Mesodermal cell (in vitro differentiated cells): ENCODE measurements around the gene SNRPN.

Source experiments
- H3K27ac ChIP-seq: 2 replicates; pipeline ENCODE4 v1.7.0; 2013; ENCODE audit warnings: mild to moderate bottlenecking, low read depth, low read length, moderate library complexity; ENCODE audit not compliant: severe bottlenecking
- H3K36me3 ChIP-seq: 2 replicates; pipeline ENCODE4 v1.7.1; 2013; ENCODE audit warnings: mild to moderate bottlenecking, low read length, moderate library complexity; ENCODE audit not compliant: control insufficient read depth, insufficient read depth
- H3K4me1 ChIP-seq: one replicate; pipeline ENCODE4 v1.7.1; 2013; ENCODE audit warnings: mild to moderate bottlenecking, low read length; ENCODE audit not compliant: insufficient read depth, control insufficient read depth, poor library complexity, severe bottlenecking
- H3K4me3 ChIP-seq: 2 replicates; pipeline ENCODE4 v1.7.0; 2013; ENCODE audit warnings: low read length, control low read depth, mild to moderate bottlenecking; ENCODE audit not compliant: insufficient read depth, poor library complexity, severe bottlenecking; ENCODE audit errors: extremely low read depth
- H3K9me3 ChIP-seq: 2 replicates; pipeline ENCODE4 v1.7.1; 2013; ENCODE audit warnings: mild to moderate bottlenecking, low read length, moderate library complexity; ENCODE audit not compliant: control insufficient read depth
- WGBS, 2 experiments: methylation state at CpG; one replicate each; pipeline ENCODE4 v1.1.5; 2013; ENCODE audit warnings: missing lambda C conversion rate in 2 of 2; ENCODE audit not compliant: insufficient coverage in 2 of 2; 5-methylcytosine and 5-hydroxymethylcytosine counted together

The SNRPN gene

GRCh38 chr15:24940236-24940635 is 14.6 kb upstream of the SNRPN start:
- Histone ChIP-seq H3K27ac (no peak overlapping the region), H3K36me3 (peaks cover 7% of the 10 kb centered on the region), H3K9me3 (peaks cover 12% of the 10 kb centered on the region), H3K4me1 (no peaks in the 10 kb centered on the region), H3K4me3 (no peak overlapping the region)
- WGBS, 2 experiments: 53 to 54% methylated on average over 2 of the region's 2 CpGs

- Histone ChIP-seq H3K4me1 (no peaks in the 10 kb centered on the region), H3K27ac (no peak overlapping the region), H3K4me3 (no peak overlapping the region), H3K36me3 (peaks cover 4% of the 10 kb centered on the region), H3K9me3 (peaks cover 7% of the 10 kb centered on the region)
- 71% methylated on average over 1 of the region's 1 CpG; no CpG with 5 or more reads in 1 of the 2 experiments for WGBS, 2 experiments
Measured at GRCh38 chr15:24943361-24943760, 11.4 kb upstream of the SNRPN start.

GRCh38 chr15:24944954-24945353 is 9.8 kb upstream of the SNRPN start:
- H3K4me1 ChIP-seq: no peaks in the 10 kb centered on the region
- no peak overlapping the region for H3K4me3 ChIP-seq
- peaks cover 4% of the 10 kb centered on the region for H3K36me3 ChIP-seq
- peaks cover 7% of the 10 kb centered on the region for H3K9me3 ChIP-seq
- WGBS, 2 experiments: no CpG with 5 or more reads among the region's 1 CpG
- no peak overlapping the region for H3K27ac ChIP-seq

- H3K4me3 ChIP-seq: no peak overlapping the region
- peaks cover 4% of the 10 kb centered on the region for H3K36me3 ChIP-seq
- no peak overlapping the region for H3K27ac ChIP-seq
- H3K4me1 ChIP-seq: no peaks in the 10 kb centered on the region
- WGBS, 2 experiments: 75% methylated on average over 1 of the region's 1 CpG; no CpG with 5 or more reads in 1 of the 2 experiments
- H3K9me3 ChIP-seq: peaks cover 7% of the 10 kb centered on the region
Measured at GRCh38 chr15:24945711-24946110, 9.1 kb upstream of the SNRPN start.

GRCh38 chr15:24948495-24948894 is 6.3 kb upstream of the SNRPN start:
- Histone ChIP-seq H3K4me3 (no peak overlapping the region), H3K27ac (no peak overlapping the region), H3K36me3 (no peaks in the 10 kb centered on the region), H3K9me3 (peaks cover 7% of the 10 kb centered on the region), H3K4me1 (no peaks in the 10 kb centered on the region)
- no CpG with 5 or more reads among the region's 3 CpGs for WGBS, 2 experiments

- H3K4me1 ChIP-seq: no peaks in the 10 kb centered on the region
- peak overlapping the region; percentile 84 for H3K27ac ChIP-seq
- H3K4me3 ChIP-seq: peak overlapping the region; percentile 69
- WGBS, 2 experiments: 41 to 48% methylated on average over 19 to 29 of the region's 31 CpGs
- peaks cover 3% of the 10 kb centered on the region for H3K36me3 ChIP-seq
- no peaks in the 10 kb centered on the region for H3K9me3 ChIP-seq
Measured at GRCh38 chr15:24955531-24955921, 739 bp downstream of the SNRPN start.

- Histone ChIP-seq H3K4me3 (peak overlapping the region; percentile 69), H3K9me3 (no peaks in the 10 kb centered on the region), H3K27ac (peak overlapping the region; percentile 84), H3K4me1 (no peaks in the 10 kb centered on the region), H3K36me3 (peaks cover 3% of the 10 kb centered on the region)
- WGBS, 2 experiments: 67 to 68% methylated on average over 19 to 21 of the region's 28 CpGs
Measured at GRCh38 chr15:24956111-24956838, 1.5 kb downstream of the SNRPN start.

GRCh38 chr15:24957691-24958090 is 2.9 kb downstream of the SNRPN start:
- no peak overlapping the region for H3K27ac ChIP-seq
- H3K4me3 ChIP-seq: peak overlapping the region; percentile 69
- no peaks in the 10 kb centered on the region for H3K4me1 ChIP-seq
- 60 to 61% methylated on average over 1 to 2 of the region's 2 CpGs for WGBS, 2 experiments
- H3K36me3 ChIP-seq: peaks cover 3% of the 10 kb centered on the region
- no peaks in the 10 kb centered on the region for H3K9me3 ChIP-seq

GRCh38 chr15:24961967-24962366 is 7.2 kb downstream of the SNRPN start:
- Histone ChIP-seq H3K4me3 (no peak overlapping the region), H3K4me1 (no peaks in the 10 kb centered on the region), H3K9me3 (peaks cover 4% of the 10 kb centered on the region), H3K27ac (no peak overlapping the region), H3K36me3 (peaks cover 32% of the 10 kb centered on the region)
- 92 to 100% methylated on average over 1 to 2 of the region's 4 CpGs for WGBS, 2 experiments

- WGBS, 2 experiments: no CpG with 5 or more reads among the region's 4 CpGs
Measured at GRCh38 chr15:24962880-24963279, 8.1 kb downstream of the SNRPN start.

GRCh38 chr15:24966364-24967103 is 11.7 kb downstream of the SNRPN start:
- peaks cover 54% of the 10 kb centered on the region for H3K36me3 ChIP-seq
- H3K4me3 ChIP-seq: no peak overlapping the region
- WGBS, 2 experiments: no CpG with 5 or more reads among the region's 4 CpGs
- H3K27ac ChIP-seq: no peak overlapping the region
- H3K4me1 ChIP-seq: no peaks in the 10 kb centered on the region
- peaks cover 4% of the 10 kb centered on the region for H3K9me3 ChIP-seq

More at GRCh38 chr15:24962880-24963279, 8.1 kb downstream of the SNRPN start:
- no peak overlapping the region for H3K27ac ChIP-seq
- no peak overlapping the region for H3K4me3 ChIP-seq
- no peaks in the 10 kb centered on the region for H3K4me1 ChIP-seq
- peaks cover 4% of the 10 kb centered on the region for H3K9me3 ChIP-seq
- H3K36me3 ChIP-seq: peaks cover 42% of the 10 kb centered on the region
